AG09319 (cell line): ENCODE measurements around the gene LIN28B.

Source experiments
- DNase-seq: peaks from one replicate; pipeline ENCODE4 v3.0.0-alpha.2; 2010; ENCODE audit warnings: low read depth; ENCODE audit errors: extremely low read depth
- CTCF ChIP-seq: IDR thresholded peaks from 2 replicates; pipeline ENCODE4 v1.5.1; 2011; ENCODE audit warnings: low read depth, mild to moderate bottlenecking, inconsistent platforms, low read length, moderate library complexity

The LIN28B gene

GRCh38 chr6:105056646-105057045 lies 99.7 kb downstream of the LIN28B start:
- DNase-seq: no peak
- TF ChIP-seq CTCF: no peak

- TF ChIP-seq CTCF: no peak
- no peak for DNase-seq
Measured at GRCh38 chr6:105057160-105057559, 100.3 kb downstream of the LIN28B start.

GRCh38 chr6:105058316-105058715 lies 101.4 kb downstream of the LIN28B start:
- DNase-seq: no peak
- no peak for TF ChIP-seq CTCF

- no peak for DNase-seq
- no peak for TF ChIP-seq CTCF
Measured at GRCh38 chr6:105058846-105059245, 101.9 kb downstream of the LIN28B start.

GRCh38 chr6:105066233-105066632 lies 109.3 kb downstream of the LIN28B start:
- TF ChIP-seq CTCF: no peak
- no peak for DNase-seq

- TF ChIP-seq CTCF: no peak
- DNase-seq: no peak
Measured at GRCh38 chr6:105066836-105067235, 109.9 kb downstream of the LIN28B start.

- DNase-seq: no peak
- no peak for TF ChIP-seq CTCF
Measured at GRCh38 chr6:105067329-105067728, 110.4 kb downstream of the LIN28B start.
